ENCODE data around the gene BMPR1A.
"Not testable (repeated sequence)": the region's sequence is repeated elsewhere in the genome, so short reads cannot be mapped to it uniquely, and the experiment has no call there.

BMPR1A gene

GRCh38 chr10:86981020-86981419 is 224.6 kb downstream of the BMPR1A start:
- not testable (repeated sequence) for H3K4me3 Mint-ChIP-seq; DNase-seq (ENCODE audit: low spot score); H3K27ac Mint-ChIP-seq; H3K9me3 Mint-ChIP-seq; H3K4me1 Mint-ChIP-seq (ENCODE audit: low read depth); H3K36me3 Mint-ChIP-seq (ENCODE audit: low read depth)
- peaks cover 16% of the 10 kb centered on the region for H3K27me3 Mint-ChIP-seq (ENCODE audit: low read depth)

GRCh38 chr10:86981716-86982115 is 225.3 kb downstream of the BMPR1A start:
- Mint-ChIP-seq H3K9me3 (no peaks in the 10 kb centered on the region), H3K36me3 (ENCODE audit: low read depth) (no peaks in the 10 kb centered on the region), H3K4me3 (no peak overlapping the region), H3K4me1 (ENCODE audit: low read depth) (no peaks in the 10 kb centered on the region), H3K27me3 (ENCODE audit: low read depth) (peaks cover 18% of the 10 kb centered on the region), H3K27ac (no peak overlapping the region)
- DNase-seq (ENCODE audit: low spot score): no peak

Measured in T-helper 2 cell treated with Interferon-gamma antibody and Interleukin-4, amounts not matched to agents 5 μg/mL and 100 μg/mL, for 36 hours (primary cell).